ENCODE results near the gene MITD1. TPM values are rescaled to one million over a fixed set of nuclear protein-coding genes. Genes with fewer than 3 reads are reported as not detected.
A peak's percentile ranks its signal among the peaks of the same experiment; 100 is the strongest.
"Not testable (repeated sequence)": the region's sequence is repeated elsewhere in the genome, so short reads cannot be mapped to it uniquely, and the experiment has no call there.

The MITD1 gene
- total RNA-seq, result 10 to 100 TPM; 68.7 to 71.5 TPM

- peak within 1 kb of the TSS; percentile 98 for H3K27ac Mint-ChIP-seq
- peak; percentile 95 for ATAC-seq (replicated peaks)
- no peaks in the 10 kb centered on the region for H3K9me3 Mint-ChIP-seq
- no peaks in the 10 kb centered on the region for H3K27me3 Mint-ChIP-seq
- H3K4me3 Mint-ChIP-seq, result peak within 1 kb of the TSS; percentile 97
- peaks cover 36% of the 10 kb centered on the region for H3K36me3 Mint-ChIP-seq (ENCODE audit: low read depth)
- H3K4me1 Mint-ChIP-seq, result peaks cover 30% of the 10 kb centered on the region
Measured at GRCh38 chr2:99180755-99181623, at the start of gene MITD1, which contains the start of gene MRPL30. Gene MITD1 (minus strand): TSS chr2:99181058. CDS start chr2:99180981, 77 bp downstream. Gene MRPL30 (plus strand): TSS chr2:99181184. CDS start chr2:99186204, 5,020 bp downstream.

- Mint-ChIP-seq H3K9me3 (peaks cover 3% of the 10 kb centered on the region), H3K36me3 (ENCODE audit: low read depth) (peaks cover 12% of the 10 kb centered on the region), H3K27ac (no peak overlapping the region), H3K4me1 (no peaks in the 10 kb centered on the region), H3K27me3 (no peaks in the 10 kb centered on the region), H3K4me3 (no peak overlapping the region)
- no peak for ATAC-seq (replicated peaks)
Measured at GRCh38 chr2:99217929-99218501, 37.2 kb upstream of the MITD1 start.

GRCh38 chr2:99216096-99216495 lies 35.2 kb upstream of the MITD1 start:
- H3K27me3 Mint-ChIP-seq, result no peaks in the 10 kb centered on the region
- no peaks in the 10 kb centered on the region for H3K4me1 Mint-ChIP-seq
- no peak overlapping the region for H3K4me3 Mint-ChIP-seq
- peaks cover 3% of the 10 kb centered on the region for H3K9me3 Mint-ChIP-seq
- H3K27ac Mint-ChIP-seq, result no peak overlapping the region
- no peak for ATAC-seq (replicated peaks)
- peaks cover 6% of the 10 kb centered on the region for H3K36me3 Mint-ChIP-seq (ENCODE audit: low read depth)

- ATAC-seq (replicated peaks), result no peak
- H3K27me3 Mint-ChIP-seq, result no peaks in the 10 kb centered on the region
- H3K36me3 Mint-ChIP-seq (ENCODE audit: low read depth), result peaks cover 12% of the 10 kb centered on the region
- H3K9me3 Mint-ChIP-seq, result no peaks in the 10 kb centered on the region
- no peak overlapping the region for H3K27ac Mint-ChIP-seq
- H3K4me3 Mint-ChIP-seq, result no peak overlapping the region
- H3K4me1 Mint-ChIP-seq, result no peaks in the 10 kb centered on the region
Measured at GRCh38 chr2:99205491-99205890, 24.6 kb upstream of the MITD1 start.

GRCh38 chr2:99201959-99202678 lies 21.3 kb upstream of the MITD1 start:
- H3K36me3 Mint-ChIP-seq (ENCODE audit: low read depth), result peaks cover 16% of the 10 kb centered on the region
- H3K4me3 Mint-ChIP-seq, result no peak overlapping the region
- H3K4me1 Mint-ChIP-seq, result no peaks in the 10 kb centered on the region
- ATAC-seq (replicated peaks), result no peak
- H3K9me3 Mint-ChIP-seq, result no peaks in the 10 kb centered on the region
- no peaks in the 10 kb centered on the region for H3K27me3 Mint-ChIP-seq
- peak overlapping the region; percentile 8 for H3K27ac Mint-ChIP-seq

GRCh38 chr2:99200076-99200800 lies 19.4 kb upstream of the MITD1 start:
- no peak for ATAC-seq (replicated peaks)
- H3K4me1 Mint-ChIP-seq, result no peaks in the 10 kb centered on the region
- H3K36me3 Mint-ChIP-seq (ENCODE audit: low read depth), result peaks cover 35% of the 10 kb centered on the region
- H3K9me3 Mint-ChIP-seq, result no peaks in the 10 kb centered on the region
- H3K27ac Mint-ChIP-seq, result no peak overlapping the region
- H3K27me3 Mint-ChIP-seq, result no peaks in the 10 kb centered on the region
- no peak overlapping the region for H3K4me3 Mint-ChIP-seq

GRCh38 chr2:99198103-99198841 lies 17.4 kb upstream of the MITD1 start:
- Mint-ChIP-seq H3K4me1 (no peaks in the 10 kb centered on the region), H3K27me3 (no peaks in the 10 kb centered on the region), H3K27ac (no peak overlapping the region), H3K4me3 (no peak overlapping the region), H3K9me3 (no peaks in the 10 kb centered on the region), H3K36me3 (ENCODE audit: low read depth) (peaks cover 46% of the 10 kb centered on the region)
- no peak for ATAC-seq (replicated peaks)

- H3K27me3 Mint-ChIP-seq; ATAC-seq (replicated peaks); H3K4me1 Mint-ChIP-seq; H3K4me3 Mint-ChIP-seq; H3K9me3 Mint-ChIP-seq: not testable (repeated sequence)
- Mint-ChIP-seq H3K36me3 (ENCODE audit: low read depth) (peaks cover 90% of the 10 kb centered on the region), H3K27ac (peak overlapping the region; percentile 5)
Measured at GRCh38 chr2:99192364-99192763, 11.5 kb upstream of the MITD1 start.

- Mint-ChIP-seq H3K4me1 (no peaks in the 10 kb centered on the region), H3K27ac (no peak overlapping the region), H3K36me3 (ENCODE audit: low read depth) (peaks cover 83% of the 10 kb centered on the region), H3K4me3 (no peak overlapping the region), H3K9me3 (no peaks in the 10 kb centered on the region), H3K27me3 (no peaks in the 10 kb centered on the region)
- ATAC-seq (replicated peaks), result no peak
Measured at GRCh38 chr2:99190548-99190947, 9.7 kb upstream of the MITD1 start.

GRCh38 chr2:99188357-99188756 lies 7.5 kb upstream of the MITD1 start:
- Mint-ChIP-seq H3K4me3 (no peak overlapping the region), H3K4me1 (no peaks in the 10 kb centered on the region), H3K27me3 (no peaks in the 10 kb centered on the region), H3K9me3 (no peaks in the 10 kb centered on the region), H3K27ac (no peak overlapping the region), H3K36me3 (ENCODE audit: low read depth) (peaks cover 69% of the 10 kb centered on the region)
- ATAC-seq (replicated peaks), result peak; percentile 54

- no peak overlapping the region for H3K4me3 Mint-ChIP-seq
- peaks cover 57% of the 10 kb centered on the region for H3K36me3 Mint-ChIP-seq (ENCODE audit: low read depth)
- H3K27ac Mint-ChIP-seq, result peak overlapping the region; percentile 37
- no peak for ATAC-seq (replicated peaks)
- H3K4me1 Mint-ChIP-seq, result peaks cover 6% of the 10 kb centered on the region
- H3K27me3 Mint-ChIP-seq, result no peaks in the 10 kb centered on the region
- H3K9me3 Mint-ChIP-seq, result no peaks in the 10 kb centered on the region
Measured at GRCh38 chr2:99187011-99187410, 6.2 kb upstream of the MITD1 start.

- Mint-ChIP-seq H3K9me3 (no peaks in the 10 kb centered on the region), H3K4me1 (peaks cover 9% of the 10 kb centered on the region), H3K36me3 (ENCODE audit: low read depth) (peaks cover 45% of the 10 kb centered on the region), H3K27ac (no peak overlapping the region), H3K27me3 (no peaks in the 10 kb centered on the region), H3K4me3 (no peak overlapping the region)
- ATAC-seq (replicated peaks), result no peak
Measured at GRCh38 chr2:99184811-99185210, 4.0 kb upstream of the MITD1 start.

- peaks cover 20% of the 10 kb centered on the region for H3K4me1 Mint-ChIP-seq
- H3K27ac Mint-ChIP-seq, result no peak overlapping the region
- no peaks in the 10 kb centered on the region for H3K9me3 Mint-ChIP-seq
- no peak overlapping the region for H3K4me3 Mint-ChIP-seq
- peaks cover 40% of the 10 kb centered on the region for H3K36me3 Mint-ChIP-seq (ENCODE audit: low read depth)
- no peaks in the 10 kb centered on the region for H3K27me3 Mint-ChIP-seq
- no peak for ATAC-seq (replicated peaks)
Measured at GRCh38 chr2:99183025-99183424, 2.2 kb upstream of the MITD1 start.

GRCh38 chr2:99181624-99182000 lies 754 bp upstream of the MITD1 start:
- H3K4me1 Mint-ChIP-seq, result peaks cover 30% of the 10 kb centered on the region
- no peaks in the 10 kb centered on the region for H3K27me3 Mint-ChIP-seq
- no peak for ATAC-seq (replicated peaks)
- H3K36me3 Mint-ChIP-seq (ENCODE audit: low read depth), result peaks cover 39% of the 10 kb centered on the region
- no peaks in the 10 kb centered on the region for H3K9me3 Mint-ChIP-seq
- H3K4me3 Mint-ChIP-seq, result peak overlapping the region; percentile 97
- H3K27ac Mint-ChIP-seq, result peak overlapping the region; percentile 98

All from activated T-helper 17 cell treated with anti-CD3 and anti-CD28 coated beads, Interleukin-2, amount 50 U/mL, for 72 hours (primary cell).